Measurements from ENCODE around the gene LACTB. TPM values are rescaled to one million over a fixed set of nuclear protein-coding genes. Genes with fewer than 3 reads are reported as not detected.

LACTB gene
- total and polyA plus RNA-seq, 2 of the 13 experiments (the other 11 are each of a cell fraction or from before 2014, with no cell fraction given), result 14.8 to 23.0 TPM

GRCh38 chr15:63122002-63122875, 578 bp downstream of the LACTB start (continued):
- TF ChIP-seq, protein P1, sequence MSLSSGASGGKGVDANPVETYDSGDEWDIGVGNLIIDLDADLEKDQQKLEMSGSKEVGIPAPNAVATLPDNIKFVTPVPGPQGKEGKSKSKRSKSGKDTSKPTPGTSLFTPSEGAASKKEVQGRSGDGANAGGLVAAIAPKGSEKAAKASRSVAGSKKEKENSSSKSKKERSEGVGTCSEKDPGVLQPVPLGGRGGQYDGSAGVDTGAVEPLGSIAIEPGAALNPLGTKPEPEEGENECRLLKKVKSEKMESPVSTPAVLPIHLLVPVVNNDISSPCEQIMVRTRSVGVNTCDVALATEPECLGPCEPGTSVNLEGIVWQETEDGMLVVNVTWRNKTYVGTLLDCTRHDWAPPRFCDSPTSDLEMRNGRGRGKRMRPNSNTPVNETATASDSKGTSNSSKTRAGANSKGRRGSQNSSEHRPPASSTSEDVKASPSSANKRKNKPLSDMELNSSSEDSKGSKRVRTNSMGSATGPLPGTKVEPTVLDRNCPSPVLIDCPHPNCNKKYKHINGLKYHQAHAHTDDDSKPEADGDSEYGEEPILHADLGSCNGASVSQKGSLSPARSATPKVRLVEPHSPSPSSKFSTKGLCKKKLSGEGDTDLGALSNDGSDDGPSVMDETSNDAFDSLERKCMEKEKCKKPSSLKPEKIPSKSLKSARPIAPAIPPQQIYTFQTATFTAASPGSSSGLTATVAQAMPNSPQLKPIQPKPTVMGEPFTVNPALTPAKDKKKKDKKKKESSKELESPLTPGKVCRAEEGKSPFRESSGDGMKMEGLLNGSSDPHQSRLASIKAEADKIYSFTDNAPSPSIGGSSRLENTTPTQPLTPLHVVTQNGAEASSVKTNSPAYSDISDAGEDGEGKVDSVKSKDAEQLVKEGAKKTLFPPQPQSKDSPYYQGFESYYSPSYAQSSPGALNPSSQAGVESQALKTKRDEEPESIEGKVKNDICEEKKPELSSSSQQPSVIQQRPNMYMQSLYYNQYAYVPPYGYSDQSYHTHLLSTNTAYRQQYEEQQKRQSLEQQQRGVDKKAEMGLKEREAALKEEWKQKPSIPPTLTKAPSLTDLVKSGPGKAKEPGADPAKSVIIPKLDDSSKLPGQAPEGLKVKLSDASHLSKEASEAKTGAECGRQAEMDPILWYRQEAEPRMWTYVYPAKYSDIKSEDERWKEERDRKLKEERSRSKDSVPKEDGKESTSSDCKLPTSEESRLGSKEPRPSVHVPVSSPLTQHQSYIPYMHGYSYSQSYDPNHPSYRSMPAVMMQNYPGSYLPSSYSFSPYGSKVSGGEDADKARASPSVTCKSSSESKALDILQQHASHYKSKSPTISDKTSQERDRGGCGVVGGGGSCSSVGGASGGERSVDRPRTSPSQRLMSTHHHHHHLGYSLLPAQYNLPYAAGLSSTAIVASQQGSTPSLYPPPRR (CRISPR knock-in tag; IDR thresholded peaks at IDR 0.05; ENCODE audit: borderline replicate concordance), result no peak
- peak; percentile 64; the same call in 1 of the 2 replicates for TF ChIP-seq ZNF280D (CRISPR knock-in tag; IDR thresholded peaks at IDR 0.05)
- TF ChIP-seq, protein P2, sequence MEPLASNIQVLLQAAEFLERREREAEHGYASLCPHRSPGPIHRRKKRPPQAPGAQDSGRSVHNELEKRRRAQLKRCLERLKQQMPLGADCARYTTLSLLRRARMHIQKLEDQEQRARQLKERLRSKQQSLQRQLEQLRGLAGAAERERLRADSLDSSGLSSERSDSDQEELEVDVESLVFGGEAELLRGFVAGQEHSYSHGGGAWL (CRISPR knock-in tag; IDR thresholded peaks at IDR 0.05), result 0 out of 2 replicates have a peak, but pooled peaks have one; percentile 60
- no peak; the same call in 1 of the 2 replicates for TF ChIP-seq PAXIP1 (CRISPR knock-in tag; conservative IDR thresholded peaks at IDR 0.05)
- TF ChIP-seq IRF1 (CRISPR knock-in tag; IDR thresholded peaks at IDR 0.05; ENCODE audit: low read depth), result 0 out of 2 replicates have a peak, but pooled peaks have one; percentile 23
- 0 out of 2 replicates have a peak, but pooled peaks have one; percentile 40 for TF ChIP-seq SRY (CRISPR knock-in tag; IDR thresholded peaks at IDR 0.05)
- TF ChIP-seq ZNF543 (CRISPR knock-in tag; IDR thresholded peaks at IDR 0.05), result peak; percentile 75; the same call in 1 of the 2 replicates
- no peak for TF ChIP-seq PHF21A (CRISPR knock-in tag; IDR thresholded peaks at IDR 0.05)
- TF ChIP-seq ETV5 (CRISPR knock-in tag; IDR thresholded peaks at IDR 0.05; ENCODE audit: borderline replicate concordance), result no peak
- TF ChIP-seq, protein P3, sequence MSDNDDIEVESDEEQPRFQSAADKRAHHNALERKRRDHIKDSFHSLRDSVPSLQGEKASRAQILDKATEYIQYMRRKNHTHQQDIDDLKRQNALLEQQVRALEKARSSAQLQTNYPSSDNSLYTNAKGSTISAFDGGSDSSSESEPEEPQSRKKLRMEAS (IDR thresholded peaks at IDR 0.05), result no peak
- no peak; the same call in 1 of the 2 replicates for TF ChIP-seq ZGPAT (CRISPR knock-in tag; IDR thresholded peaks at IDR 0.05)
- TF ChIP-seq KMT2A (CRISPR knock-in tag; IDR thresholded peaks at IDR 0.05), result no peak; the same call in 1 of the 2 replicates

Measured in HepG2 (cell line).